Ramos (cell line): ENCODE measurements around the gene RARG.
"Not testable (repeated sequence)": the region's sequence is repeated elsewhere in the genome, so short reads cannot be mapped to it uniquely, and the experiment has no call there.

Source experiments
- in situ Hi-C: fragments of 300-500 bp; cut with MboI; formaldehyde crosslinking; loops from one replicate; pipeline ENCODE4 v1.14.3; 2022; ENCODE audit warnings: low sequenced_read_pairs; ENCODE audit not compliant: unreplicated experiment

Gene RARG

GRCh38 chr12:53213348-53213747 is 18.7 kb downstream of the RARG start:
- in situ Hi-C loops, result loop anchor here (10.0 kb wide), 1 partner anchor 51 kb away; the partner anchor contains the start of gene ESPL1

- in situ Hi-C loops, result loop anchor here (10.0 kb wide), 1 partner anchor 52 kb away; the partner anchor contains the start of gene ESPL1
These were observed 19.1 kb downstream of the RARG start for GRCh38 chr12:53212931-53213330.

GRCh38 chr12:53211476-53212381 is 20.3 kb downstream of the RARG start:
- in situ Hi-C loops, result loop anchor here (10.0 kb wide), 1 partner anchor 53 kb away; the partner anchor contains the start of gene ESPL1

- in situ Hi-C loops, result loop anchor here (10.0 kb wide), 1 partner anchor 54 kb away; the partner anchor contains the start of gene ESPL1
These were observed 21.2 kb downstream of the RARG start for GRCh38 chr12:53210843-53211242.

- in situ Hi-C loops, result no loop called here
These were observed 23.0 kb downstream of the RARG start for GRCh38 chr12:53208877-53209463.

- in situ Hi-C loops, result no loop called here
These were observed 23.6 kb downstream of the RARG start for GRCh38 chr12:53208435-53208834.

GRCh38 chr12:53207042-53207441 is 25.0 kb downstream of the RARG start, which contains the start of gene ITGB7:
Gene ITGB7, minus strand, starts transcription at chr12:53207251. Its CDS starts 6,808 bp downstream, at chr12:53200443.
- in situ Hi-C loops, result no loop called here

- in situ Hi-C loops, result no loop called here
These were observed 26.1 kb downstream of the RARG start for GRCh38 chr12:53205747-53206419.

- in situ Hi-C loops, result no loop called here
These were observed 27.7 kb downstream of the RARG start for GRCh38 chr12:53204351-53204750.

- in situ Hi-C loops, result not testable (repeated sequence)
These were observed 29.7 kb downstream of the RARG start for GRCh38 chr12:53202316-53202715.

- in situ Hi-C loops, result no loop called here
These were observed 30.4 kb downstream of the RARG start for GRCh38 chr12:53201639-53202038.

- in situ Hi-C loops, result no loop called here
These were observed 30.9 kb downstream of the RARG start for GRCh38 chr12:53201177-53201541.

GRCh38 chr12:53200458-53201176 is 31.4 kb downstream of the RARG start:
- in situ Hi-C loops, result no loop called here

- in situ Hi-C loops, result no loop called here
These were observed 31.9 kb downstream of the RARG start for GRCh38 chr12:53200107-53200457.

GRCh38 chr12:53199700-53200099 is 32.3 kb downstream of the RARG start:
- in situ Hi-C loops, result no loop called here

GRCh38 chr12:53198486-53199110 is 33.4 kb downstream of the RARG start:
- in situ Hi-C loops, result no loop called here

GRCh38 chr12:53197011-53197640 is 34.9 kb downstream of the RARG start:
- in situ Hi-C loops, result no loop called here

GRCh38 chr12:53196486-53196885 is 35.5 kb downstream of the RARG start:
- in situ Hi-C loops, result no loop called here
